ENCODE data around the gene STARD5.
A peak's percentile ranks its signal among the peaks of the same experiment; 100 is the strongest.

STARD5 gene

DNA sequence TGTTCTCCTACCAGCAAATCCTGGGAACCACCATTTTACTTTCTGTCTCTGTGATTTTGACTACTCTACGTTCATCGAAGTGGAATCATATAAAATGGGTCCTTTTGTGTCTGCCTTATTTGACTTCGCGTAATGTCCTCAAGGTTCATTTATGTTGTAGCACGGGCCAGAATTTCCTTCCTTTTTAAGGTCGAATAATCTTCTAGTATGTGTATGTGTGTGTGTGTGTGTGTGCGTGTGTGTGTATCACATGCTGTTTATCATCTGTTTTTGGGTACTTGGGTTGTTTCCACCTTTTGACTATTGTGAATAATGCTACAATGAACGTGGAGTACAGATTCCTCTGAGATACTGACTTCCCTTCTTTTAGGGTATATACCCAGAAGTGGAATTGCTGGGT is 35.3 kb downstream of the STARD5 start:
- DNase-seq: no peak

DNA sequence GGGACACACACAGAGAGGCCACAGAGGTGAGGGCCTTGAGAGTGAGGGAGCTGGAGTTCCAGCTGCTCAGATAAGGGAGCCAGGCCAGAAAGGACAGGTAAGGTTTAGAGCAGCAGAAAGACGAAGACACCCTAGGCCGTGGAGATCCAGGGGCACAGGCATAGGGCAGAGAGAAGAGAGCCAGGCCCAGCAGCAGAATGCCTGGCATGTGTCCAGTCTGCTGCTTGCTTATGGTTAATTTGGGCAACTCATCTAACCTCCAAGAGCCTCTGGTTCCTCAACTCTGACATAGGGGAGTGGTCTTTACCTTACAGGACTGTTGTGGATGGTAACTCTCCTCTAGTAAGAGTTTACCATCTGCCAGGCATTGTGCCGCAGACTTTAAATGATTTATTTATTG is 35.9 kb downstream of the STARD5 start:
- no peak for DNase-seq

DNA sequence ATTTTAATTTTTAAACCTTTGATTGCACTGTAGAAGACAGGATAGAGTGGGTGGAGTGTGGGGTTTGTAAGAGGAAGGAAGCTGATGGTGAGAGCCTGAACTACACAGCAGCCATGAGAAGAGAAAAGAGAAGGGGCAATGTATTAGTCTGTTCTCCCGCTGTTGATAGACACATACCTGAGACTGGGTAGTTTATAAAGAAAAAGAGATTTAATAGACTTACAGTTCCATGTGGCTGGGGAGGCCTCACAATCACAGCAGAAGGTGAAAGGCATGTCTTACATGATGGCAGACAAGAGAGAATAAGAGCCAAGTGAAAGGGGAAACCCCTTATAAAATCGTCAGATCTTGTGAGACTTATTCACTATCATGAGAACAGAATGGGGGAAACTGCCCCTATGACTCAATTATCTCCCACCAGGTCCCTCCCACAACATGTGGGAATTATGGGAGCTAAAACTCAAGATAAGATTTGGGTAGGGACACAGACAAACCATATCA is 37.3 kb downstream of the STARD5 start:
- no peak for DNase-seq

DNA sequence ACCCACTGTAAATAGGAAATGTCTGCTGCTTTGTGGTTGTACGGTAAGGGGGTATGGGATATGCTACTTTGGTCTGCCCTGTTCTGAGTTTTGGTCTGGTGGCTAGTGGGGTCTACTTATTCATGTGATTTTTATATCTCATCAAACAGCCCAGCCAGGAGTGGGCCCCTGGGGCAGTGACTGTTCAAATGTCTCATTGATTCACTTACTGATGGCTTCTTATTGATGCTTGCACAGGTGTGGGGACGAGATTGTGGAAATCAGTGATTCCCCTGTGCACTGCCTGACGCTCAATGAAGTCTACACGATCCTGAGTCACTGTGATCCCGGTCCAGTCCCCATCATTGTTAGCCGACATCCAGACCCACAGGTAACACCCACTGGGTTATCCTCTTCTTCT is 38.5 kb downstream of the STARD5 start:
- no peak for DNase-seq

DNA sequence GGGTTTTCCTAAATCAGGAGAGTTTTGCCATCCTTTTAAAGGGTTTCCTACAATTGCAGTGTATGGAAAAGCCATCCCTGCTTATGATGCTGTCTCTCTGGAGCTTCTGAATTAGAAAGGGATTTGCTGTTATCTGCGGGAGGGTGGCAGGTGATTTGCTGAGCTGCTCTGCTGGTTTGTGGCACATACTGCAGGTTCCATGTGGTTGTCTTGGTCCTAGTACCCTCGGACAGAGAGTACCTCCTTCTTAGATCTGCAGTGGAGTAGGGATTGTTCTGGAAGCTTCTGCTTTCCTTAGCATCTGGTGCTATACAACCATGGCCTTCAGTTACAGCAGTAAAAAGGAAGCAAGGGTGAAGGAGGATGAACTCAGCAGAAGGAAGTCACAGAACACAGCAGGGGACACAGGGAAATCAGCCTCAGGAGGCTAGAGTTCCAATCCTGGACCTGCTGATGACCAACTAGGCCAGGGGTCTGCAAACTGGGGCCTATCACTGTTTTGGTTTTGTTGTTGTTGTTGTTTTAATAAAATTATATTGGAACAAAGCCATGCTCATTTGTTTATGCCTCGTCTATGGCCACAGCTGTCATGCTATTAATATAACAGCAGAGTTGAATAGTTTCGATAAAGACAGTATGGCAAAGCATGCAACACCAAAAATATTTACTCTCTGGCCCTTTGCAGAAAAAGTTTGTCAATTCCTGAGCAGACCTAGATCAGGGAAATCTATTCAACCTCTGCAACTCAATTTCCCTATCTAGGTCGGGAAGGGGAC is 39.5 kb downstream of the STARD5 start:
- DNase-seq: peak; percentile 45

DNA sequence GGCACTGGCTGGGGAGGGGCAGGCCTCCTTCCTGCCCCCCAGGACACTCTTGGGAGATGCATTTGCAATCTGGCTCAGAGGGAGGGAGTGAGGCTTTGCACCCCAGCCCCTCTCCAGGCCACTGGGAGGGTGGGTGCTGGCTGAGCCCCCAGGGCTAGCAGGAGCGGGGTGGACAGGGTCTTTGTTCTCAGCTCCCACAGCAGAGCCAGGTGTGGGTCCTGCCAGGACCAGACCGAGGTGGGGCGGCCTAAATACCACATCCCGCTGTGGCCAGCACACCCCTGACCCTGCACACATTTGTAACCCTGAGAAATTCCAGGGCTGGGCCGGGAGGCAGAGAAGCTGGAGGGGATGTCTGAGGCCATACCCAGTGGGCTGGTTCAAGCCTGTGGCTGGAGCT is 41.0 kb downstream of the STARD5 start:
- no peak for DNase-seq

DNA sequence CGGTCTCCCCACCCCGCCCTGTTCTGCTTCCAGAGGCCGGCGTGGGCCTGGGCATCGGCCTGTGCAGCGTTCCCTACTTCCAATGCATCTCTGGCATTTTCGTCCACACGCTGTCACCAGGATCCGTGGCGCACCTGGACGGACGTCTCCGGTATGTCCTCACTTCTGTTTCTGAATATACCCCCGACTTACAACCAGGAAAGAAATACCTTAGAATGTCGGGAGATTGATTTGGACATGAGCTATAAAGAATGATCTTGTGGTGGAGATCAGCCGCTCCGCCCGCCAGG is 41.4 kb downstream of the STARD5 start:
- no peak for DNase-seq

DNA sequence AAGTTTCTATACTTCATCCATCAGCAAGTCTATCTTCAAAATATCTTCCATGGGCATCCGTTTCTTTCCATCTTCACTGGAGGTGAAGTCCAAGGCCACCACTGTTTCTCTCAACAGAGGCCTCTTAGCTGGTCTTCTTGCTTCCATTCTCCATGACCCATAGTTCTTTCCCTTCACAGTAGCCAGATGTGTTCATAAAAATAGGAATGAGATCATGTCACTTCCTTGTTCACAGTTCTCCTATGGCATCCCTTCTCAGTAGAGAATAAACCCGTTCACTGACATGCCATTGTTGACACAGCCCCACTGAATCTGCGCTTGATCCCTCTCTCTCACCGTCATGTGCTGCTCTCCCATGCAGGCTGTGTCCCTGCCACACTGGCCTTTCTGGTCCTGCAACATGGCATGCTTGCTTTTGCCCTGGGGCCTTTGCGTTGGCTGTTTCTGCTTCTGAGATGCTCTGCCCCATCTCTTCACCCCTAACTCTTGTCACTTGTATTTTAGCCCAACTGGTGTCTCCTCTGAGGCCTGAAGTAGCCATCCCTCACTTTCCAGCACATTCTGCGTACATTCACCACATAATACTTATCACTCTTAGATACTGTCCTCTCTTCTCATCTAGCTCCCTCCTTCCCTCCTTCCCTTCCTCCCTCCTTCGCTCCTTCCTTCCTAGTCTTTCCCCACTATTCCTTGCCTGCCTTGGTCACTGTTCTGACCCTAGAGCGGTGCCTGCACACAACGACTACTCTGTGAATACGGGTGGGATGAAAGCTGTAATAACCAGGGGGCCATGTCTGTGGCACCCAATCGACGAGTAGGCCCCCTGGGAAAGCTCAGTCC is 42.0 kb downstream of the STARD5 start:
- no peak for DNase-seq

DNA sequence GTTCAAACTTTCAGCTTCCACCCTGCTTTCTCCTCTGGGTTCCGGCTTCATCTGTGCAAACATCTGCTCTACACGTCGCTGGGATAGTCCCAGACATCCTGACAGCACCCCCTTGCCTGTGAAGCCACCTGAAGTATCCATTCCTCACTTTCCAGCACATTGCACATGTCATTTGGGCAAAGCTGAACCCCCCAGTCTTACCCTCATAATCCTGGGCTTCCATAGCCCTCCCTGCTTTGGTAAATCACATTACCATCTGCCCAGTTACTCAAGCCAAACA is 42.5 kb downstream of the STARD5 start:
- DNase-seq: no peak

DNA sequence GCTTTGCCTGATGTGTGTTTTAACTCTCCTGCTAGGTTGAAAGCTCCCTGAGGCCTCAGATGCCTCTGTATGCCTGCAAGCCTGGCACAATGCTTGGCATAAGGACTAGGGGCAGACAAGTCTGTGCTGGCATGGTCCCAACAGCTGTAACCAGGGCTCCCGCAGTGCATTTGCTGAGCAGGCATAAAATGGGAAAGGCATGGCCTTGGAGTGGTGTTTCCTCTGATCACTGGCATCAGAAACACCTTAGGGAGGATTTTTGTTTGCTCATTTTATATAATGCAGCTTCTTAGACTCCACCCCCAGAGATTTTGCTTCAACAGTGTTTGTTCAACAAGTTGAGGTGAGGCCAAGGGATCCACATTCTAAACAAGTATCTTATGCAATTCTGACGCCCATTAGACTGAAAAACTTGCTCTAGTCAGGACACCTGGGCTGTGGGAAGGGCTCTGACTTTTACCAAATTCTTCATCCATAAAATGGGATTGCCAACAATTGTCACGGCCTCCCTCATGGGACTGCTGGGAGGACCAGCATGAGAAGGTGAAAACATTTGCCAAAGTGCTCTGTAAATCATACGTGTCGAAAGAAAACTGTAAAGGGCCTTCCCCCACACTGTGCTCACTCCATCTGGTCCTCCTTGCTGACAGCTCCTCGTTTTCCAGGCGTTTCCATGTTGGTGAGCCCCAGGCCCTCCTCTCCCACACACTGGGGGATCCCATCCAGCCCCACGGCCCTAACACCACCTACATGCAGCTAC is 43.1 kb downstream of the STARD5 start:
- no peak for DNase-seq

DNA sequence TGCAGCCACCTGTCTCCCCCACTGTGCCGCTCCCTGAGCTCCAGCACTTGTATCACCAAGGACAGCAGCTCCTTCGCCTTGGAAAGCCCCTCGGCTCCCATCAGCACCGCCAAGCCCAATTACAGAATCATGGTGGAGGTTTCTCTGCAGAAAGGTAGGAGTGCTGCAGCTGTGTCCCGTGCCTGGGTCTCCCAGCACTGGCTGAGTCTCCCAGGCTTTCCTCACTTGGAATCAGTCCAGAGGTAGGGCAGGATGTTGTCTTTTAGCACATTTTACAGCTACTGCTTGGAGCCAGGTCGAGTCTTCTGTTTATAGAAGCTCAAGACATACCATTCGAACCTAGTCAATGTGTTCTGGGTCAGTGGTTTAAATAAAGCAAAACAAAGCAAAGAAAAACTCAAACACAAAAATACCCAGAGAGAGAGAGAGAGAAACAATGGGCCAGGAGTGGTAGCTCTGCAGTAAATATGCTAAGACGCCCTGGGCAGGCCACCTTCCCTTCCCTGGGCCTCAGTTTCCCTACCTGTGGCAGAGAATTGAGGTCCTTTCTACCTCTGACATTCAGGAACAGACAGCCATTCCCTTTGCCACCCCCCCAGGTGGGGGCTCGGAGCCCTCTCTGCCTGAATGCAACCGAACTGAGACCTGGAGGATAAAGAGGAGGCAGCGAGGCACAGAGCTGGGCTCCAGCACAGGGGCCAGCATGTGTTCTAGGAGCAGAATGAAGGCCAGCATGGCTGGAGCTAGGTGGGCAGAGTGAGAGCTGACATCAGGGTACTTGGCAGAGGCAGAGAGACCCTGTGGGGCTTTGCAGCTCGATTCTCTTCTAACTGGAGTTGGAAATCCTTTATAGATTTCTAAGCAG is 44.1 kb downstream of the STARD5 start:
- DNase-seq: no peak

DNA sequence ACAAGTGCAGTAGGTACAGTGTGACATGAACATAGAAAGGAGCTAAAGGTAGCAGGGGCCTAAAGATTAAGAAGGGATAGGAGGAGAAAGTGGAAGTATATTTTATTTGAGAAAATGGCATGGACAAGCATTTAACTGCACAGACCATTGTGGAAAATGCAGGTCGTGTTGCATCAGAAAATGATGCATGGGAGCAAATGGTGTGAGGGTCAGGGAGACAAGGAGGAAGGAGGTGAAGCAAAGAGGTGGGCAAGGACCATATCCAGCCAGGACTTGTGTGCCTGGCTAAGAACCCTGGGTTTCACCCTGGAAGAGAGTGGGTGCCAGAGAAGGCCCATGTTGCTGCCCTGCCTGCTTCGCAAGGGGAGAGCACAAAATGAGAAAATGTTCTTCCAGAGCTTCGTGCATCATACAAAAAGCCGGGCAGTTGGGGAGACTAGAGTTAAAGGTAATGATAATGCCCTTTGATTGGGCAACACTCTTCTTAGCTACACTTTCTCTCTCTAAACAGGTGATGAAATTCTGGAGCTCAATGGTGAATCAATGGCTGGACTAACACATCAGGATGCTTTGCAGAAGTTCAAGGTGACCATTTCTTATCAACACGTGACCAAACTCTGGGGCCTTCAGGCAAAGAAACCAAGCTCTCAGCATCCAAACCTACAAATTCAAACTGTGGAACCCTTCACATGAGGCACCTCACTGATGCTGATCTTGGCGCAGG is 45.5 kb downstream of the STARD5 start:
- no peak for DNase-seq

DNA sequence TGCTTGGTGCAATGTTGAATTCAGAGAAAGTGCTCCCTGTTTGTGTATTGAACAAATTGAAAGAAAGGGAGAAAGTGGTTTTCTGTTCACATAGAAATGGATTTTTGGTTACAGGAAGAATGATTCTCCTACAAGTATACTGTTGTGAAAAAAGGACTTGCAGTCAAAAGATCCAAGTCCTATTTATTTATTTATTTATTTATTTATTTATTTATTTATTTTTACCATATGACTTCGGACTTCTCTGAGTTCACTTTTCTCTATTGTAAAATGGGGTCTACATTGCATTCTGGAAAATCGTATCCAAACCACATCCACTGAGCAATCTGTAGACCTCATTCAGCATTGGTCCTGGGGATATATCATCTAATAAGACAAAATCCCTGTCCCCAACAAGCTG is 46.1 kb downstream of the STARD5 start:
- DNase-seq: no peak

DNA sequence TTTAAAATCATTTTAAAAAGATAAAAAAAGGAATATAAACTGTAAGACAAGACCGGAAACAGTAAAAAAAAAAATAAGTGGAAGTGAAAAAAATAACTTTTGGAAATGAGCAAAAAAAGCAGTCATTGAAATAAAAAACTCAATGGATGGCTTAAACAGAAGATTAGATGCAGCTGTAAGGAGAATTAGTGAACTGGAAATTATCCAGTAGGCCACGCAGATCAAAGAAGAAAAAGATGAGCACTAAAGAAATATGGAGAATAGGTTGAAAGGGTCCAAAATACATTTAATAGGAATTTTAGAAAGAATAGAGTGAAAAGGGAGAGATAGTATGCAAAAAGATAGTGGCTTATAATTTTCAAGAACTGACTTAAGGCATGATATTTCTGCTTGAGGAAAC is 47.0 kb downstream of the STARD5 start:
- DNase-seq: no peak

DNA sequence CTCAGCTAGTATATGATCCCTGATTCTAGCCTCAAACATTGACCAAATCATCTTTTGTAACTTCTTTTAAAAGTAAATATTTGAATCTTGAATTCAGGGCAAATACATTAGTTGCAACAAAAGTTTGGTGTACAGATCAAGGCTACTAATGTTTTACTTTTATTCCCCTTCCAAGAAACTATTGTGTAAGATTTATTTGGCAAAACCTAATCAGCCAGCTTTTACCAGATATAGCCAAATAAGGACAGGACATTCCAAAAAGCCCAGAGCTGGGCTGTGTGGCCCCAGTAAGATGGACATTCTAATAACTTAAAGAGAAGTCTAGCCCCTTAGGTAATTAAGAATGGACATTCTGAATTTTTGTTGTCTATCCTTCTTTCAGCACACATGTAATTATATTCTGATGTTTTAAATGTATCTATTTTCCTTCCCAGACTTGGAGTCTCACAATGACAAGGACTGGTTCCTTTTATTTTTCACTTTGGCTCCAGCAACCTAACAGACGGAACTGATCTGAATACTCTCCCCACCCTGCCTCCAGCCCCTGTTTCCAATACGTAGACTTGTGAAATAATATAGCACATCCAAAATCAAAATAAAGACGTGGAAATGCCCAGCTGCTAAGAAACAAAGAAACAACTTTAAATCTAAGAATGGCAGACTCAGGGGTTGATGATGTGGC is 48.1 kb downstream of the STARD5 start:
- DNase-seq: no peak

DNA sequence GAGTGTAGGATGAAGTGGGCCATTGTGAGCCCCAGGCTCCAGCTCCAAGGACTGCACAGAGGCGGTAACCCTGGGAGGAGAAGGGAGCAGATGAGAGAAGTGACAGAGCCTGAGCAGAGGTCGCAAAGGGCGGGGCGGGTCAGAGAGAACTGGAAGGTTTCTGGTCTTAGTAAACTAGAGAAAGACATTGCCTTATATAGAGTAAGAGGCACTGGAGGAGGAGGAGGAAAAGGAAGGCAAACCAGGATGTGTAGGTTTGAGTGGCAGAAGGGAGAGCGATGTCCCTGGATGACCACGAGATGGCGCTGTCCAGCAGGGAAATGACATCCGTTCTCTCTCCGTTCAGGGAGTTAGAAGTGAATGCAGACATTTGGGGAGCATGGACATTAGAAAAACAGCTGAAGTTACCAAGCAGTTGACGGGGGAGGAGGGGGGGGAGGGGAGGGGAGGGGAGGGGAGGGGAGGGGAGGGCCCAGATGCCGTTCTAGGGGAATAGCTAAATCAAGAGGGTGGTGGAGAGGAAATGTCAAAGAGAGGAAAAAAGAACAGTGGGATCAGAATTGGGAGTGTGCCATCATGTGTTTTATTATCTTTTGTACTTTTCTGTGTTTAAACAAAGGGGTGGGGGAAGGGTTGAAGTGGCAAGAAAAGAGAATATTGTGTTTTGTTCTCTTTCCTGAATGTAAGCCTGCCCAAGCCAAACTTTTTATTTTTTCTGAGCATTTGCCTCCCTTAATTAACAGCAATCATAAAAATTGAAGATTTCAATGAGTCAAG is 48.8 kb downstream of the STARD5 start:
- DNase-seq: peak; percentile 85

DNA sequence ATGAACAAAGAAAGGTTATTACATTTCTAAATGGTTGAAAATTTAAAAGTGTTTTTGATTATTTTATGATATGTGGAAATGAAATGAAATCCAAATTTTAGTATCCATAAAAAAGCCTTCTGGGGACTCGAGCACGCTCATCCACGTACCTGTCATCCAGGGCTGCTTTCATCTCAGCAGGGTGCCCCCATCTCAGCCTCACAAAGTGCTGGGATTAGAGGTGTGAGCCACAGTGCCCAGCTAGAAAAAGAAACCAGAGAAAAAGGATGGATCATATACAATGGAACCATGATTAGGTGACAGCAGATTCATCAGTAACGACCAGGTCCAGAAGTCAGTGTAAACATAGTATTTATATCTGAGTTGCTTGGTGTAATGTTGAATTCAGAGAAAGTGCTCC is 49.7 kb downstream of the STARD5 start:
- DNase-seq: no peak

DNA sequence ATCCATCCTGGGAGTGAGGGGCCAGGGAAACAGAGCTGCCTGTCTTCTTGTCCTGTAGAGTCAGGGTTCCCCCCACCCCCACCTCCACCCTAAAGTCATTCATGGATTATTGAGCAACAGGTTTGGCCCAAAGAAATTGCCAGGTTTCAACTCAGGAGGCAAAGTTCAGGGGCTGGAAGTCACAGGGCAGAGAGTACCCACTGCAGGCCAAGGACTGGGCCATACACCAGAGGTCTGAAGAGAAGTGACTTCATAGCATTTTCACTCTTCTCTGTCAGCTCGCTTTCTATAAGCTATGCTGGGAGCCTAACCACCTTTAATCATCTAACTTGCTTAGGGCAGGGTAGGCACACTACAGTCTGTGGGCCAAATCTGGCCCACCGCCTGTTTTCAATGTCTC is 50.1 kb downstream of the STARD5 start:
- no peak for DNase-seq

DNA sequence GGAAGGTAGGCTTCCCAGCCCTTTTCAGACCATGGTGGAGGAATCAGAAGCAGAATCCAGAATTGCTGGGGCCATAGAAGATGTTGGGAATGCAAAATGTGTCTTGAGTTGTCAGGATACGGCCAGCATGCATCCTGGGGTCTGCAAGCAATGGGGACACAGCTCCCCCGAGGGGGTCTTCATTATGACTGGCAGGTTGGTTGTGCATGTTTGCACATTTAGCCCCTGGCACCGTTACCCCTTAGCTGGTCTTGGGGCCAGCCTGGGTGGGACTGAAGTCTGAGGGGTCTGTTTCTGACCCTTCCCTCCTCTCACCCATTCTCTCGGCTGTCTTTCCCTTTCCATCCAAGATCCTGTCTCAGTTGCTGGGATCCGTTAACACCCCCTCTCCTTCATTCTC is 50.7 kb downstream of the STARD5 start:
- DNase-seq: no peak

DNA sequence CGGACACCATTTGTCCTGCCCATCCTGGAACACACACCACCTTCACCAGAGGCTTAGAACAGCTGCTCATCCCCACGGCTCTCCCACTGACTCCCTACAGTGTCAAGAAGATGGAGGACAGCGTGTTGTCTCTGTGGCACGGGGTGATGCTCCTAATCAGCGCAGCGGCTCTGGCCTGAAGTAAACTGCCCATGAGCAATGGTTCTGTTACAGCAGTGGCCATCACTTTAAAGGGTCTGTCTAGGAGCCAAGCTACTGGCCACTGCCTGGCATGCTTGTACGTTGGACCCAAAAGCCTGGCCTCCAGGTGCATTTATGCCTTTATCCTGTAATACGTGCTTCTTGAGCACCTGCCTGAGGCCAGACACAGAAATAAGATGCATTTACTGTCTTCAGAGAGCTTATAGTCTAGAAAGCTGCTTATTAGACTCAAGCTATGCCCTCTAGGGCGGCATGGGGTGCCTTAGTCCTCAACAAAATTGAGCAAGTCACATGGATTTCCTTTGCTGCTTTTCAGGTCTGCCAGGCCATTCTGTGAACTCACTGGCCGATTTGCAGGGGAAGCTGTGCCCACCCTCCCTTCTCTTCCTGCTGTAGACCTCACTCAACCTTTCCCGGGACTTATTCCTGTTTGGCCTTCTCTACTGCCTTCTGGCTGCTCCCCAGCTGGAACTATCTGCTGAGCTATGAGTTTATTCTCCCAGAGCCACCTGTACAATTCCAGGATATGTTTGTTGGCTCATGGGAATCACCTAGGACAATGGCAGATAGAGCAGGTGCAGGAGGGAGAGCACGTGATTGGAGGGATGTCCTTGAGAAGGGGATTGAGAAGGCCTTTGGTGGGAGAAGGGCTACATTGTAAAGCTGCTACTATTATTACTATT is 51.9 kb downstream of the STARD5 start:
- DNase-seq: no peak
